ENCODE data around the gene CD33.

CD33 gene

GRCh38 chr19:51272183-51272810 is 47.4 kb downstream of the CD33 start:
- no peak overlapping the region for H3K4me3 ChIP-seq (ENCODE audit: control insufficient read depth in 1 of 7, extremely low read depth in 1 of 7, insufficient read depth in 4 of 7, low read depth in 2 of 7, low read length in 6 of 7)
- no peaks in the 10 kb centered on the region for H3K36me3 ChIP-seq (ENCODE audit: control insufficient read depth in 4 of 4, insufficient read depth in 4 of 4, low read length in 3 of 4)
- peak; percentile 36 to 73 (median 66) for DNase-seq
- H3K27me3 ChIP-seq (replicated peaks in 2 of 5; ENCODE audit: control insufficient read depth in 4 of 5, insufficient read depth in 5 of 5, low read length in 4 of 5): no peaks in the 10 kb centered on the region
- H3K27ac ChIP-seq (ENCODE audit: insufficient read depth in 1 of 2, low read depth in 1 of 2, low read length in 2 of 2, poor library complexity in 1 of 2, severe bottlenecking in 2 of 2): no peak overlapping the region
- ChIA-PET CTCF (interaction anchor here (0.6 kb wide), 1 partner anchor 367 kb away, joined by 3 read pairs; no protein-coding TSS in a partner anchor), POLR2A (no interaction called here)
- WGBS (ENCODE audit: insufficient coverage): 40% methylated on average over 6 of the region's 6 CpGs
- H3K4me1 ChIP-seq (ENCODE audit: control extremely low read depth in 1 of 4, control insufficient read depth in 4 of 4, insufficient read depth in 4 of 4, low read length in 3 of 4): peaks cover 0 to 18% (median 10%) of the 10 kb centered on the region in 4 experiments
- no peaks in the 10 kb centered on the region for H3K9me3 ChIP-seq (ENCODE audit: control extremely low read depth in 1 of 5, control insufficient read depth in 4 of 5, insufficient read depth in 2 of 5, low read depth in 1 of 5, low read length in 4 of 5)

GRCh38 chr19:51274049-51274770 is 49.3 kb downstream of the CD33 start:
- H3K27ac ChIP-seq (ENCODE audit: insufficient read depth in 1 of 2, low read depth in 1 of 2, low read length in 2 of 2, poor library complexity in 1 of 2, severe bottlenecking in 2 of 2): no peak overlapping the region
- H3K9me3 ChIP-seq (ENCODE audit: control extremely low read depth in 1 of 5, control insufficient read depth in 4 of 5, insufficient read depth in 2 of 5, low read depth in 1 of 5, low read length in 4 of 5): no peaks in the 10 kb centered on the region
- DNase-seq: no peak
- ChIA-PET CTCF (interaction anchor here (1.4 kb wide), 1 partner anchor 10 kb away, joined by 3 read pairs; no protein-coding TSS in a partner anchor), POLR2A (no interaction called here)
- H3K4me3 ChIP-seq (ENCODE audit: control insufficient read depth in 1 of 7, extremely low read depth in 1 of 7, insufficient read depth in 4 of 7, low read depth in 2 of 7, low read length in 6 of 7): no peak overlapping the region
- WGBS (ENCODE audit: insufficient coverage): 96% methylated on average over 7 of the region's 8 CpGs
- H3K36me3 ChIP-seq (ENCODE audit: control insufficient read depth in 4 of 4, insufficient read depth in 4 of 4, low read length in 3 of 4): no peaks in the 10 kb centered on the region
- peaks cover 0 to 18% (median 10%) of the 10 kb centered on the region in 4 experiments for H3K4me1 ChIP-seq (ENCODE audit: control extremely low read depth in 1 of 4, control insufficient read depth in 4 of 4, insufficient read depth in 4 of 4, low read length in 3 of 4)
- H3K27me3 ChIP-seq (replicated peaks in 2 of 5; ENCODE audit: control insufficient read depth in 4 of 5, insufficient read depth in 5 of 5, low read length in 4 of 5): peaks cover 0 to 2% (median 0%) of the 10 kb centered on the region in 5 experiments

DNA sequence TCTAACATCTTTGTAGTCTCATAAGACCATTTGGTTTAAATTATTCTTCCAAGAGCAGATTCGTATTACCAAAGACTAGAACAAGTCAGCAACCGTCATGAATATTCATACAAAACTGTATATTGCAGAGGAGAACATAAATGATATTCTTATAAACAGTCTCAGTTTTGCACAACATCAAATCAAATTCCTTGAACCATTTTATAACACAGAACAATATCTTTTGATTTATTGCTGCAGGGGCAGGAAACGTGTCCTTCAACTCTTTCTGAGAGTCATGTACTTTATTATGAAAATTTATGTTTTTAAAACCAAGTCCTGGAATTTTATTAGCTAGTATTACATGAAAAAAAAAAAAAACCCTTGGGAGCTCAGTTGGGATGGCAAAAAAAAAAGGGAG is 52.2 kb downstream of the CD33 start:
- ChIA-PET POLR2A (no interaction called here), CTCF (interaction anchor here (0.9 to 1.0 kb wide), 2 partner anchors 17 to 19 kb away, joined by 5 read pairs; no protein-coding TSS in a partner anchor)
- no peak overlapping the region for H3K27ac ChIP-seq (ENCODE audit: insufficient read depth in 1 of 2, low read depth in 1 of 2, low read length in 2 of 2, poor library complexity in 1 of 2, severe bottlenecking in 2 of 2)
- DNase-seq: no peak
- H3K4me3 ChIP-seq (ENCODE audit: control insufficient read depth in 1 of 7, extremely low read depth in 1 of 7, insufficient read depth in 4 of 7, low read depth in 2 of 7, low read length in 6 of 7): no peak overlapping the region
- peaks cover 0 to 8% (median 0%) of the 10 kb centered on the region in 5 experiments for H3K9me3 ChIP-seq (ENCODE audit: control extremely low read depth in 1 of 5, control insufficient read depth in 4 of 5, insufficient read depth in 2 of 5, low read depth in 1 of 5, low read length in 4 of 5)
- WGBS (ENCODE audit: insufficient coverage): no CpG with 5 or more reads among the region's 3 CpGs
- H3K27me3 ChIP-seq (replicated peaks in 2 of 5; ENCODE audit: control insufficient read depth in 4 of 5, insufficient read depth in 5 of 5, low read length in 4 of 5): peaks cover 0 to 4% (median 2%) of the 10 kb centered on the region in 5 experiments
- H3K36me3 ChIP-seq (ENCODE audit: control insufficient read depth in 4 of 4, insufficient read depth in 4 of 4, low read length in 3 of 4): no peaks in the 10 kb centered on the region
- peaks cover 0 to 9% (median 8%) of the 10 kb centered on the region in 4 experiments for H3K4me1 ChIP-seq (ENCODE audit: control extremely low read depth in 1 of 4, control insufficient read depth in 4 of 4, insufficient read depth in 4 of 4, low read length in 3 of 4)

- no peaks in the 10 kb centered on the region for H3K4me1 ChIP-seq (ENCODE audit: control extremely low read depth in 1 of 4, control insufficient read depth in 4 of 4, insufficient read depth in 4 of 4, low read length in 3 of 4)
Measured at GRCh38 chr19:51282335-51282734, 57.5 kb downstream of the CD33 start.

DNA sequence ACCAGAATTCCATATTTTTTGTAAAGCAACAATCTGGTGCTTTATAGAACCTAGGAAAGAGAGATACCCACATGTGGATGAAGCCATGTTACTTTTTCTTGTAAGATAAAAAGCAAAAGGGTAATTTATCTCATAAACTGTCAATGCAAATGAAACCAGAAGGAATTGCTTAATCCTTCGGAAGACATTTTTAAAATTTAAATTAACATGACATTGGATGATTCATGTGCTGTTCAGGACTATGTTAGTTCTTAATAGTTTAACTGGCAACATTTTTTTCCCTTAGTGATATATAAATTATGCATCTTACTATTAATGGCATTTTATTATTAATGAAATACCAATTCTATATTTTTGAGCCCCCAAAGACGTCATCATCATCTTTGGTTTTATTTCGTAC is 60.8 kb downstream of the CD33 start:
- WGBS (ENCODE audit: insufficient coverage): no CpG with 5 or more reads among the region's 3 CpGs
- Histone ChIP-seq H3K27me3 (replicated peaks in 2 of 5; ENCODE audit: control insufficient read depth in 4 of 5, insufficient read depth in 5 of 5, low read length in 4 of 5) (peaks cover 0 to 8% (median 6%) of the 10 kb centered on the region in 5 experiments), H3K27ac (ENCODE audit: insufficient read depth in 1 of 2, low read depth in 1 of 2, low read length in 2 of 2, poor library complexity in 1 of 2, severe bottlenecking in 2 of 2) (no peak overlapping the region), H3K4me3 (ENCODE audit: control insufficient read depth in 1 of 7, extremely low read depth in 1 of 7, insufficient read depth in 4 of 7, low read depth in 2 of 7, low read length in 6 of 7) (no peak overlapping the region), H3K4me1 (ENCODE audit: control extremely low read depth in 1 of 4, control insufficient read depth in 4 of 4, insufficient read depth in 4 of 4, low read length in 3 of 4) (no peaks in the 10 kb centered on the region), H3K36me3 (ENCODE audit: control insufficient read depth in 4 of 4, insufficient read depth in 4 of 4, low read length in 3 of 4) (no peaks in the 10 kb centered on the region), H3K9me3 (ENCODE audit: control extremely low read depth in 1 of 5, control insufficient read depth in 4 of 5, insufficient read depth in 2 of 5, low read depth in 1 of 5, low read length in 4 of 5) (peaks cover 2% of the 10 kb centered on the region in 5 experiments)
- ChIA-PET CTCF (no interaction called here), POLR2A (no interaction called here)
- DNase-seq: no peak

More at GRCh38 chr19:51282335-51282734, 57.5 kb downstream of the CD33 start:
- CTCF ChIA-PET: interaction anchor here (1.5 kb wide), 1 partner anchor 21 kb away, joined by 4 read pairs; no protein-coding TSS in a partner anchor
- no peak for DNase-seq
- Histone ChIP-seq H3K4me3 (ENCODE audit: control insufficient read depth in 1 of 7, extremely low read depth in 1 of 7, insufficient read depth in 4 of 7, low read depth in 2 of 7, low read length in 6 of 7) (no peak overlapping the region), H3K27ac (ENCODE audit: insufficient read depth in 1 of 2, low read depth in 1 of 2, low read length in 2 of 2, poor library complexity in 1 of 2, severe bottlenecking in 2 of 2) (no peak overlapping the region), H3K36me3 (ENCODE audit: control insufficient read depth in 4 of 4, insufficient read depth in 4 of 4, low read length in 3 of 4) (no peaks in the 10 kb centered on the region), H3K27me3 (replicated peaks in 2 of 5; ENCODE audit: control insufficient read depth in 4 of 5, insufficient read depth in 5 of 5, low read length in 4 of 5) (peaks cover 0 to 8% (median 3%) of the 10 kb centered on the region in 5 experiments), H3K9me3 (ENCODE audit: control extremely low read depth in 1 of 5, control insufficient read depth in 4 of 5, insufficient read depth in 2 of 5, low read depth in 1 of 5, low read length in 4 of 5) (peaks cover 2 to 8% (median 2%) of the 10 kb centered on the region in 5 experiments)
- WGBS (ENCODE audit: insufficient coverage): 88% methylated on average over 1 of the region's 4 CpGs
- POLR2A ChIA-PET: no interaction called here
